Lung (tissue), 13 donors: Measurements from ENCODE around the gene GALT. TPM values are rescaled to one million over a fixed set of nuclear protein-coding genes. Genes with fewer than 3 reads are reported as not detected.

Source experiments
- ATAC-seq: fragments of 200-7000 bp; cut with Tn5 transposase; one replicate; pipeline ENCODE4 v1.9.1; 2020; ENCODE audit warnings: moderate number of reproducible peaks; ENCODE audit not compliant: insufficient read depth, low FRiP score
- DNase-seq, 3 donors: peaks; one replicate each; pipeline ENCODE4 v3.0.0-alpha.2; 2013 to 2017
- H3K27ac ChIP-seq, 2 donors: one replicate each; pipeline ENCODE4 v1.5.1; 2013; ENCODE audit warnings: mild to moderate bottlenecking in 2 of 2, moderate library complexity in 2 of 2, control low read depth in 1 of 2, inconsistent platforms in 1 of 2, low read depth in 1 of 2, low read length in 1 of 2
- H3K27me3 ChIP-seq, 3 donors: one replicate each; pipeline ENCODE4 v1.5.1; 2013; ENCODE audit warnings: low read length in 2 of 3; ENCODE audit not compliant: control insufficient read depth in 3 of 3, insufficient read depth in 3 of 3
- H3K36me3 ChIP-seq, 4 donors: one replicate each; pipeline ENCODE4 v1.5.1; 2013; ENCODE audit warnings: low read length in 4 of 4, mild to moderate bottlenecking in 1 of 4, moderate library complexity in 1 of 4; ENCODE audit not compliant: control insufficient read depth in 4 of 4, insufficient read depth in 4 of 4
- H3K4me1 ChIP-seq, 5 donors: one replicate each; pipeline ENCODE4 v1.5.1; 2013; ENCODE audit warnings: low read length in 5 of 5, mild to moderate bottlenecking in 2 of 5, moderate library complexity in 1 of 5; ENCODE audit not compliant: control insufficient read depth in 5 of 5, insufficient read depth in 5 of 5
- H3K4me3 ChIP-seq: one replicate; pipeline ENCODE4 v1.5.1; 2013; ENCODE audit warnings: mild to moderate bottlenecking, control low read depth, moderate library complexity
- H3K9ac ChIP-seq, 2 donors: one replicate each; pipeline ENCODE4 v1.5.1; 2013; ENCODE audit warnings: low read length in 2 of 2, control low read depth in 1 of 2; ENCODE audit not compliant: insufficient read depth in 1 of 2
- H3K9me3 ChIP-seq, 4 donors: one replicate each; pipeline ENCODE4 v1.5.1; 2013; ENCODE audit warnings: low read length in 3 of 4, mild to moderate bottlenecking in 1 of 4, moderate library complexity in 1 of 4; ENCODE audit not compliant: control insufficient read depth in 4 of 4, insufficient read depth in 3 of 4
- polyA plus RNA-seq, 2 donors: library from polyadenylated mRNA; stranded (reverse); fragments of 200-250 nt; gene quantifications; one replicate each; pipeline ENCODE4 v1.2.1, GENCODE V29; 2013
- small RNA-seq: library from RNA; depleted of rRNA; stranded (forward); fragments of <200 nt; gene quantifications from one replicate; pipeline ENCODE3, GENCODE V24; 2014; ENCODE audit warnings: low replicate concordance
- total RNA-seq, 2 donors: library from RNA; depleted of rRNA in 1 of 2; stranded (reverse); fragments of >200 nt in 1 of 2; gene quantifications; one replicate each; pipeline ENCODE4 v1.2.1, GENCODE V29; 2014 to 2021
- TF ChIP-seq, protein P1 (sequence below): IDR thresholded peaks from 2 replicates; pipeline ENCODE4 v1.5.1; 2012; ENCODE audit warnings: mild to moderate bottlenecking; ENCODE audit errors: control extremely low read depth, extremely low read depth
- donor health status: control.
- donor health status: control.
- donor health status: Bipolar disorder and iron deficiency.
- donor health status: healthy.
- donor health status: DM: yes; HTN: yes; CAD: no.

GALT gene
- total and polyA plus RNA-seq, 4 donors = 23.9 to 53.0 (median 41.4) TPM

DNA sequence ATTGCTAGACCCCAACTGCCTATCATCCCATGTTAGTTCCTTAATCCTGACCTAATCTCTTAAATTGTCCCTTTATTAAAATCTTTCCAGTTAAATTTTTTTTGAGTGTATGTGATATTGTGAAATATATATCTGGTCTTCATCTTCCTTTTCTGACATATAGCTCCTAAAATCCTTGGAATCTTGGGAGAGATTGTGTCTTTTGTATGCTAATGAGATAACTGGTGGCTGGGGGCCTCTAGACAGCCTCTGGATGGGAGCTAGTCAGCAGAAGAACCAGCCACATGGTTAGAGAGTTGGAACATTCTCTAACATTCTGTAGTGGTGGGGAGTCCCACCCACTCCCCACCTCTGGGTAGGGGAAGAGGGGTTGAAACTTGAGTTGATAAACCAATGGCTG, 48.3 kb downstream of the GALT start:
- H3K9ac ChIP-seq = no peak overlapping the region
- H3K4me3 ChIP-seq = no peak overlapping the region
- H3K9me3 ChIP-seq = no peaks in the 10 kb centered on the region
- H3K4me1 ChIP-seq = peaks cover 0 to 4% (median 0%) of the 10 kb centered on the region in 5 donors
- H3K27me3 ChIP-seq = peaks cover 0 to 7% (median 2%) of the 10 kb centered on the region in 3 donors
- TF ChIP-seq, protein P1, sequence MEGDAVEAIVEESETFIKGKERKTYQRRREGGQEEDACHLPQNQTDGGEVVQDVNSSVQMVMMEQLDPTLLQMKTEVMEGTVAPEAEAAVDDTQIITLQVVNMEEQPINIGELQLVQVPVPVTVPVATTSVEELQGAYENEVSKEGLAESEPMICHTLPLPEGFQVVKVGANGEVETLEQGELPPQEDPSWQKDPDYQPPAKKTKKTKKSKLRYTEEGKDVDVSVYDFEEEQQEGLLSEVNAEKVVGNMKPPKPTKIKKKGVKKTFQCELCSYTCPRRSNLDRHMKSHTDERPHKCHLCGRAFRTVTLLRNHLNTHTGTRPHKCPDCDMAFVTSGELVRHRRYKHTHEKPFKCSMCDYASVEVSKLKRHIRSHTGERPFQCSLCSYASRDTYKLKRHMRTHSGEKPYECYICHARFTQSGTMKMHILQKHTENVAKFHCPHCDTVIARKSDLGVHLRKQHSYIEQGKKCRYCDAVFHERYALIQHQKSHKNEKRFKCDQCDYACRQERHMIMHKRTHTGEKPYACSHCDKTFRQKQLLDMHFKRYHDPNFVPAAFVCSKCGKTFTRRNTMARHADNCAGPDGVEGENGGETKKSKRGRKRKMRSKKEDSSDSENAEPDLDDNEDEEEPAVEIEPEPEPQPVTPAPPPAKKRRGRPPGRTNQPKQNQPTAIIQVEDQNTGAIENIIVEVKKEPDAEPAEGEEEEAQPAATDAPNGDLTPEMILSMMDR = no peak
- ATAC-seq (no peak), DNase-seq (no peak)
- no peak overlapping the region for H3K27ac ChIP-seq
- H3K36me3 ChIP-seq = no peaks in the 10 kb centered on the region

Small RNA genes within 50 kb of the gene (small RNA-seq; reads per million reads assigned to genes)
- not detected for gene CCL27

Other genes with a start within 250 kb of the GALT start
- gene FAM219A, start 188.1 kb upstream of the GALT start, total RNA-seq = 10 to 100 TPM in 1 of 2 donors, 1 to 10 TPM in 1; 8.5 to 28.3 TPM
- gene FAM219A, start 188.1 kb upstream of the GALT start, polyA plus RNA-seq = 10 to 100 TPM; 10.3 to 16.4 TPM
- gene DNAI1, start 187.9 kb upstream of the GALT start, total RNA-seq = 10 to 100 TPM; 12.8 to 26.2 TPM
- gene DNAI1, start 187.9 kb upstream of the GALT start, polyA plus RNA-seq = 1 to 10 TPM; 4.6 to 5.6 TPM
- gene ENHO, start 123.7 kb upstream of the GALT start, total RNA-seq = under 1 TPM; 0.55 to 0.85 TPM
- 1 to 10 TPM in 1 of 2 donors, under 1 TPM in 1; 0.29 to 1.4 TPM for gene ENHO, start 123.7 kb upstream of the GALT start, polyA plus RNA-seq
- gene CNTFR, start 57.0 kb upstream of the GALT start, total RNA-seq = 1 to 10 TPM; 1.8 to 3.3 TPM
- gene CNTFR, start 57.0 kb upstream of the GALT start, polyA plus RNA-seq = under 1 TPM; 0.42 to 0.89 TPM
- gene RPP25L, start 34.6 kb upstream of the GALT start, total RNA-seq = 10 to 100 TPM; 17.0 to 21.9 TPM
- gene RPP25L, start 34.6 kb upstream of the GALT start, polyA plus RNA-seq = 10 to 100 TPM; 29.6 to 32.6 TPM
- 10 to 100 TPM; 39.8 to 86.3 TPM for gene DCTN3, start 26.2 kb upstream of the GALT start, total RNA-seq
- 10 to 100 TPM; 66.0 to 74.6 TPM for gene DCTN3, start 26.2 kb upstream of the GALT start, polyA plus RNA-seq
- not detected for gene ARID3C, start 17.6 kb upstream of the GALT start, total RNA-seq
- gene ARID3C, start 17.6 kb upstream of the GALT start, polyA plus RNA-seq = not detected
- gene SIGMAR1, start 8.9 kb upstream of the GALT start, total RNA-seq = 10 to 100 TPM; 26.0 to 64.1 TPM
- 10 to 100 TPM; 62.5 to 72.0 TPM for gene SIGMAR1, start 8.9 kb upstream of the GALT start, polyA plus RNA-seq
- gene IL11RA, start 5.5 kb downstream of the GALT start, total RNA-seq = 10 to 100 TPM; 14.5 to 30.5 TPM
- gene IL11RA, start 5.5 kb downstream of the GALT start, polyA plus RNA-seq = 10 to 100 TPM in 1 of 2 donors, 1 to 10 TPM in 1; 5.5 to 10.7 TPM
- under 1 TPM in 1 of 2 donors, not detected in 1; 0.55 TPM for gene CCL27, start 16.0 kb downstream of the GALT start, total RNA-seq
- under 1 TPM in 1 of 2 donors, not detected in 1; 0.05 TPM for gene CCL27, start 16.0 kb downstream of the GALT start, polyA plus RNA-seq
- gene CCL19, start 44.6 kb downstream of the GALT start, total RNA-seq = 10 to 100 TPM; 19.9 to 33.2 TPM
- gene CCL19, start 44.6 kb downstream of the GALT start, polyA plus RNA-seq = 10 to 100 TPM in 1 of 2 donors, 1 to 10 TPM in 1; 6.5 to 81.5 TPM
- gene CCL21, start 63.5 kb downstream of the GALT start, total RNA-seq = 100 to 1,000 TPM in 1 of 2 donors, 10 to 100 TPM in 1; 67.3 to 473 TPM
- gene CCL21, start 63.5 kb downstream of the GALT start, polyA plus RNA-seq = 100 to 1,000 TPM; 140 to 223 TPM